K562 (cell line): ENCODE measurements around the gene CRYGB. TPM values are rescaled to one million over a fixed set of nuclear protein-coding genes. Genes with fewer than 3 reads are reported as not detected.

Experiments
- ATAC-seq: fragments of 200-7000 bp; cut with Tn5 transposase; 3 replicates; pipeline ENCODE4 v1.9.1; 2020; ENCODE audit warnings: moderate library complexity
- BruUV-seq: library from RNA; stranded (reverse); fragments of 400-500 nt; replicated peaks from 2 replicates; lab custom pipeline; 2021; lab: Mats Ljungman, UMichigan
- CTCF ChIA-PET: fragments of 300-600 bp; formaldehyde crosslinking; extraction: SDS; loops from one replicate; lab custom pipeline; 2021; ENCODE audit warnings: low intra/inter-chr PET ratio; lab: Yijun Ruan, JAX
- POLR2A ChIA-PET: fragments of 300-600, 350-650 bp; sonication (Branson Sonifier 250); formaldehyde crosslinking; extraction: SDS; loops from one replicate; lab custom pipeline; 2021; ENCODE audit warnings: antibody characterized with exemption, inconsistent platforms; lab: Yijun Ruan, JAX
- DNase-seq, 4 experiments: peaks; one replicate each; pipeline versions ENCODE4 v3.0.0 to v3.0.0-alpha.2; 2011 to 2018; ENCODE audit warnings: low spot score in 3 of 4, mixed read lengths in 3 of 4; ENCODE audit errors: extremely low read depth in 1 of 4
- FAIRE-seq: peaks from 2 replicates; lab custom pipeline; 2011; peaks lifted over from hg19 to GRCh38; lab: Jason Lieb, UNC
- H2AFZ ChIP-seq: 2 replicates; pipeline ENCODE4 v1.6.0; 2011; ENCODE audit warnings: low read depth, low read length, control low read depth, inconsistent platforms
- H3K27ac ChIP-seq: fragments of 200-600 bp; 3 replicates; pipeline ENCODE4 v1.8.0; 2011; ENCODE audit warnings: low read depth, mild to moderate bottlenecking, control low read depth, inconsistent platforms, low read length, moderate library complexity, mixed read lengths; ENCODE audit errors: extremely low read depth
- H3K27me3 ChIP-seq, 2 experiments: fragments of 300-600 bp in 1 of 2; 2 replicates in 1 of 2; 3 replicates in 1 of 2; pipeline versions ENCODE4 v1.6.0 to v1.8.0; 2011; ENCODE audit warnings: inconsistent platforms in 2 of 2, low read length in 2 of 2, mild to moderate bottlenecking in 1 of 2, mixed read lengths in 1 of 2, moderate library complexity in 1 of 2; ENCODE audit not compliant: control insufficient read depth in 2 of 2, insufficient read depth in 2 of 2
- H3K36me3 ChIP-seq: fragments of 300-600 bp; 3 replicates; pipeline ENCODE4 v1.8.0; 2011; ENCODE audit warnings: mild to moderate bottlenecking, low read length, inconsistent platforms; ENCODE audit not compliant: control insufficient read depth, insufficient read depth
- H3K4me1 ChIP-seq, 2 experiments: fragments of 200-600 bp in 1 of 2; replicated peaks in 1 of 2; 2 replicates in 1 of 2; 3 replicates in 1 of 2; pipeline versions ENCODE4 v1.5.1 to v1.8.0; 2011; ENCODE audit warnings: inconsistent platforms in 2 of 2, low read length in 2 of 2, mild to moderate bottlenecking in 1 of 2, mixed read lengths in 1 of 2, moderate library complexity in 1 of 2; ENCODE audit not compliant: control insufficient read depth in 2 of 2, insufficient read depth in 2 of 2
- H3K4me2 ChIP-seq: 2 replicates; pipeline ENCODE4 v1.6.1; 2011; ENCODE audit warnings: low read length, control low read depth, inconsistent platforms, mixed read lengths; ENCODE audit not compliant: insufficient read depth
- H3K4me3 ChIP-seq: fragments of 200-600 bp; sonication (generic), shearing (Covaris generic); 2 replicates; pipeline ENCODE4 v1.5.1; 2016; ENCODE audit warnings: control low read depth, inconsistent platforms
- H3K79me2 ChIP-seq: fragments of 200-600 bp; 3 replicates; pipeline ENCODE4 v1.8.0; 2011; ENCODE audit warnings: low read length, inconsistent platforms; ENCODE audit not compliant: control insufficient read depth, insufficient read depth
- H3K9ac ChIP-seq, 2 experiments: 2 replicates each; pipeline versions ENCODE4 v1.6.0 to v1.6.1; 2011; ENCODE audit warnings: low read depth in 2 of 2, low read length in 2 of 2, control low read depth in 1 of 2, inconsistent platforms in 1 of 2, mild to moderate bottlenecking in 1 of 2, mixed read lengths in 1 of 2; ENCODE audit not compliant: insufficient read depth in 1 of 2
- H3K9me1 ChIP-seq: one replicate; pipeline ENCODE4 v1.6.0; 2011; ENCODE audit warnings: inconsistent platforms, mild to moderate bottlenecking, low read length, moderate library complexity; ENCODE audit not compliant: control insufficient read depth, insufficient read depth
- H3K9me3 ChIP-seq: replicated peaks from 2 replicates; pipeline ENCODE4 v1.5.1; 2011; ENCODE audit warnings: low read depth, low read length, inconsistent platforms; ENCODE audit not compliant: control insufficient read depth, insufficient read depth
- H4K20me1 ChIP-seq: replicated peaks from 2 replicates; pipeline ENCODE4 v1.6.1; 2011; ENCODE audit warnings: low read length, inconsistent platforms, mixed read lengths; ENCODE audit not compliant: control insufficient read depth, insufficient read depth
- BRCA1 ChIP-seq, 2 experiments: fragments of 450-650 bp in 1 of 2; sonication (generic) in 1 of 2; formaldehyde crosslinking in 1 of 2; IDR thresholded peaks; 2 replicates each; pipeline versions ENCODE4 v1.5.0 to v1.6.1; 2017 to 2020; ENCODE audit warnings: mild to moderate bottlenecking in 1 of 2, missing genetic modification reagents in 1 of 2
- CBX2 ChIP-seq: fragments of 200-600 bp; sonication (generic); IDR thresholded peaks from one replicate; pipeline ENCODE4 v1.6.1; 2012; ENCODE audit warnings: mild to moderate bottlenecking, low read length, inconsistent platforms; ENCODE audit not compliant: insufficient read depth, poor library complexity, severe bottlenecking
- CEBPB ChIP-seq: fragments of 450-650 bp; IDR thresholded peaks from 2 replicates; pipeline ENCODE4 v1.6.1; 2016; ENCODE audit warnings: missing genetic modification characterization, missing compliant biosample characterization
- CEBPG ChIP-seq, 3 experiments: fragments of 200-800 bp in 1 of 3; sonication (Bioruptor generic) in 1 of 3; sonication (generic) in 1 of 3; formaldehyde crosslinking in 1 of 3; IDR thresholded peaks in 2 of 3; conservative IDR thresholded peaks in 1 of 3; 2 replicates each; pipeline versions ENCODE4 v1.6.1 to v1.8.0; 2016 to 2022; ENCODE audit warnings: missing compliant biosample characterization in 2 of 3, missing genetic modification characterization in 2 of 3, mild to moderate bottlenecking in 1 of 3, missing genetic modification reagents in 1 of 3
- CHD2 ChIP-seq: IDR thresholded peaks from 2 replicates; pipeline ENCODE4 v1.6.1; 2011; ENCODE audit warnings: low read depth, low read length
- DPF2 ChIP-seq: fragments of 450-650 bp; IDR thresholded peaks from 2 replicates; pipeline ENCODE4 v1.6.1; 2016
- E2F3 ChIP-seq: fragments of 250-450 bp; sonication (Bioruptor Pico); IDR thresholded peaks from 2 replicates; pipeline ENCODE4 v1.4.0; 2020; ENCODE audit warnings: mild to moderate bottlenecking
- GABPA ChIP-seq: fragments of 200-800 bp; sonication (Bioruptor generic); conservative IDR thresholded peaks from 2 replicates; pipeline ENCODE4 v1.6.1; 2016; ENCODE audit warnings: low read depth, missing genetic modification characterization, missing compliant biosample characterization
- MBD2 ChIP-seq: sonication (generic); IDR thresholded peaks from 2 replicates; pipeline ENCODE4 v1.6.1; 2016; ENCODE audit warnings: low read depth, borderline replicate concordance
- PTBP1 ChIP-seq: fragments of 200-400 bp; formaldehyde crosslinking; IDR thresholded peaks from 2 replicates; pipeline ENCODE4 v1.6.1; 2017; ENCODE audit warnings: low read depth, low read length
- SIN3A ChIP-seq, 2 experiments: fragments of 150-350 bp in 1 of 2; IDR thresholded peaks; 2 replicates each; pipeline ENCODE4 v1.6.1; 2011 to 2016; ENCODE audit warnings: borderline replicate concordance in 2 of 2, low read depth in 2 of 2, low read length in 2 of 2, mild to moderate bottlenecking in 2 of 2, moderate library complexity in 2 of 2; ENCODE audit not compliant: control insufficient read depth in 1 of 2
- TGIF2 ChIP-seq: sonication (generic); formaldehyde crosslinking; IDR thresholded peaks from 2 replicates; pipeline ENCODE4 v1.8.1; 2022; ENCODE audit warnings: mild to moderate bottlenecking, missing genetic modification reagents, moderate library complexity
- ZBTB26 ChIP-seq: fragments of 450-650 bp; formaldehyde crosslinking; IDR thresholded peaks from 2 replicates; pipeline ENCODE4 v1.4.0; 2022; ENCODE audit warnings: missing genetic modification characterization
- ZFP1 ChIP-seq: fragments of 450-650 bp; formaldehyde crosslinking; IDR thresholded peaks from 2 replicates; pipeline ENCODE4 v1.4.0; 2020; ENCODE audit warnings: mild to moderate bottlenecking, mixed read lengths
- ZFP36 ChIP-seq: fragments of 150-350 bp; IDR thresholded peaks from 2 replicates; pipeline ENCODE4 v1.6.1; 2018; ENCODE audit warnings: low read length, low read depth; ENCODE audit not compliant: partially characterized antibody
- ZNF143 ChIP-seq: sonication (generic); formaldehyde crosslinking; IDR thresholded peaks from 2 replicates; pipeline ENCODE4 v1.9.0; 2022; ENCODE audit warnings: mild to moderate bottlenecking, missing genetic modification reagents
- ZNF146 ChIP-seq: IDR thresholded peaks from one replicate; pipeline ENCODE4 v1.6.1; 2018; ENCODE audit warnings: missing compliant biosample characterization; ENCODE audit not compliant: unreplicated experiment
- ZNF445 ChIP-seq: fragments of 250-450 bp; sonication (Bioruptor Pico); IDR thresholded peaks from 2 replicates; pipeline ENCODE4 v1.4.0; 2020; ENCODE audit warnings: low read depth, mild to moderate bottlenecking, moderate library complexity
- WGBS: fragments of 100-300 bp; shearing (Covaris generic); methylation state at CpG from one replicate; pipeline ENCODE4 v1.1.6; 2016; ENCODE audit warnings: low coverage, mixed read lengths; ENCODE audit not compliant: insufficient coverage; ENCODE audit errors: missing lambda C conversion rate; 5-methylcytosine and 5-hydroxymethylcytosine counted together
- in situ Hi-C: fragments of 300-500 bp; cut with MboI; formaldehyde crosslinking; loops from 4 replicates; pipeline ENCODE4 v1.15.0; 2018; ENCODE audit warnings: inconsistent platforms, mixed read lengths
- intact Hi-C: fragments of 100-400 bp; cut with micrococcal nuclease; formaldehyde crosslinking; loops from 2 replicates; pipeline ENCODE4 v1.14.2; 2022
- polyA plus RNA-seq, 8 experiments: library from polyadenylated mRNA; depleted of rRNA in 4 of 8; stranded (reverse) in 5 of 8; unstranded in 3 of 8; fragments of >200 nt; fragmentation: Nextera tagmentation in 2 of 8; fragmentation: Illumina TruSeq in 1 of 8; extraction: Ambion mirVana in 2 of 8; extraction: Trizol in 1 of 8; gene quantifications; 2 replicates each; pipeline versions ENCODE4 v1.2.1 to v1.2.3, GENCODE V29; 2011 to 2014; ENCODE audit warnings: inconsistent platforms in 1 of 8, missing spikeins in 1 of 8
- total RNA-seq, 7 experiments: library from RNA; depleted of rRNA in 6 of 7; stranded (reverse); fragments of >200 nt in 6 of 7; fragmentation: Illumina TruSeq in 2 of 7; extraction: Trizol in 2 of 7; gene quantifications; 2 replicates each; pipeline versions ENCODE4 v1.2.1 to v1.2.3, GENCODE V29; 2011 to 2021; ENCODE audit warnings: low replicate concordance in 1 of 7

Gene CRYGB
- total and polyA plus RNA-seq, 9 of the 15 experiments (the other 6 are each of a cell fraction or from before 2014, with no cell fraction given) = not detected

GRCh38 chr2:208101716-208102631, 44.0 kb downstream of the CRYGB start (continued):
- TF ChIP-seq ZBTB26 (CRISPR knock-in tag) (no peak), SIN3A (IDR thresholded peaks at IDR 0.05; ENCODE audit: borderline replicate concordance in 2 of 2, control insufficient read depth in 1 of 2, low read depth in 2 of 2, low read length in 2 of 2) (no peak)
- TF ChIP-seq, all 486 proteins: peak for 4

DNA sequence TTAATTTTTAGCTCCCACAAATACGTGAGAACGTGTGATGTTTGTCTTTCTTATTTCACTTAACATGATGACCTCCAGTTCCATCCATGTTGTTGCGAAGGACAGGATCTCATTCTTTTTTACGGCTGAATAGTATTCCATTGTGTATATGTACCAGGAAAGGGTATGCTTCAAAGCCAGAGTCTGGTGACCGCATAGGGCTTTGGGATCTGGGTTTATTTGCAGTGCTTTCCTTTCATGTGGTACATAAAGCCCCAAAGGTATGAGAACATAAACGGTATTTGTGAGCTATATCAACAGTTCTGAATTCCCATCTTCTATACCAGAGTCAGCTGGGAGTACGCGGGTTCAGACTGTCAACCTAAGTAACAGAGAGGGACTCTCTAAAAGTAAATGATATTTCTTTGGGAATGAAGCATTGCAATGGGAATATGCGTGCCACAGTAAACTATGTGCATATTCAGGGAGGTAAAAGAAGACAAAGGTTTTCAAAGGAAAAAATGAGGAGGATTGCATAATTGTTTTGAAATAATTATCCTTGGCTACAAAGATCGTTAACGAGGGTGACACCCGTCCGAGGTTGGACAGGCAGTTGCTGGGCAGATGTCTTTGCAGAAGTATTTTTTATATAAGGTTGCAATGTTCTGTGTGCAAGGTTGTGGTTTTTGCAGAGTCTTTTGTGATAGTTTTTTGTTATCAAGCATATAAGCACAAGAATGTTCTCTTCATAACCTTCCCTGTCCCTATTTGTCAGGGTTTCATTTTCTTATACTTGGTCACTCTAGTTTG, 46.1 kb downstream of the CRYGB start:
- Histone ChIP-seq H3K9me1 (no peaks in the 10 kb centered on the region), H3K27me3 (0 out of 5 replicates have a peak, but pooled peaks cover 0 to 6% of the 10 kb centered on the region in 2 experiments), H3K79me2 (no peaks in the 10 kb centered on the region), H2AFZ (no peak overlapping the region), H3K4me2 (no peak overlapping the region), H4K20me1 (no peaks in the 10 kb centered on the region), H3K27ac (no peak overlapping the region), H3K4me3 (no peak overlapping the region), H3K9me3 (no peaks in the 10 kb centered on the region), H3K36me3 (no peaks in the 10 kb centered on the region), H3K9ac (no peak overlapping the region), H3K4me1 (no peaks in the 10 kb centered on the region)
- FAIRE-seq (no peak), ATAC-seq (no peak), DNase-seq (no peak)
- ChIA-PET POLR2A (no interaction called here), CTCF (no interaction called here)
- 33% methylated on average over 13 of the region's 13 CpGs for WGBS
- intact Hi-C loops (loop anchor here (5.0 kb wide), 1 partner anchor 167 kb away; the partner anchor contains the start of gene PIKFYVE), in situ Hi-C loops (no loop called here)
- no peak for TF ChIP-seq DPF2
- peak; percentile 51 for TF ChIP-seq ZNF146
- no peak for TF ChIP-seq BRCA1 (IDR thresholded peaks at IDR 0.05)
- no peak for TF ChIP-seq BRCA1 (CRISPR knock-in tag; IDR thresholded peaks at IDR 0.05)
- TF ChIP-seq E2F3 = no peak
- TF ChIP-seq CEBPG (CRISPR knock-in tag; IDR thresholded peaks at IDR 0.05) = no peak
- no peak for TF ChIP-seq CEBPG (tag; conservative IDR thresholded peaks at IDR 0.05 in 1 of 2, IDR thresholded peaks at IDR 0.05 in 1 of 2)
- TF ChIP-seq PTBP1 = no peak
- no peak for TF ChIP-seq ZFP36
- TF ChIP-seq MBD2 = no peak
- no peak for TF ChIP-seq CBX2
- TF ChIP-seq TGIF2 (CRISPR knock-in tag) = no peak
- TF ChIP-seq CHD2 = no peak
- no peak for TF ChIP-seq ZNF143
- 0 out of 2 replicates have a peak, but pooled peaks have one; percentile 13 for TF ChIP-seq CEBPB
- no peak for TF ChIP-seq GABPA (tag)
- no peak for TF ChIP-seq ZNF445 (CRISPR knock-in tag)
- TF ChIP-seq ZFP1 = no peak
- TF ChIP-seq, all 486 proteins: peak for 2
- no TSS peak for BruUV-seq
